ENCODE results near the gene DDX49. TPM values are rescaled to one million over a fixed set of nuclear protein-coding genes. Genes with fewer than 3 reads are reported as not detected.
"Not testable (repeated sequence)": the region's sequence is repeated elsewhere in the genome, so short reads cannot be mapped to it uniquely, and the experiment has no call there.

DDX49 gene
- polyA plus RNA-seq, 3 donors: 45.9 to 59.4 (median 55.4) TPM

DNA sequence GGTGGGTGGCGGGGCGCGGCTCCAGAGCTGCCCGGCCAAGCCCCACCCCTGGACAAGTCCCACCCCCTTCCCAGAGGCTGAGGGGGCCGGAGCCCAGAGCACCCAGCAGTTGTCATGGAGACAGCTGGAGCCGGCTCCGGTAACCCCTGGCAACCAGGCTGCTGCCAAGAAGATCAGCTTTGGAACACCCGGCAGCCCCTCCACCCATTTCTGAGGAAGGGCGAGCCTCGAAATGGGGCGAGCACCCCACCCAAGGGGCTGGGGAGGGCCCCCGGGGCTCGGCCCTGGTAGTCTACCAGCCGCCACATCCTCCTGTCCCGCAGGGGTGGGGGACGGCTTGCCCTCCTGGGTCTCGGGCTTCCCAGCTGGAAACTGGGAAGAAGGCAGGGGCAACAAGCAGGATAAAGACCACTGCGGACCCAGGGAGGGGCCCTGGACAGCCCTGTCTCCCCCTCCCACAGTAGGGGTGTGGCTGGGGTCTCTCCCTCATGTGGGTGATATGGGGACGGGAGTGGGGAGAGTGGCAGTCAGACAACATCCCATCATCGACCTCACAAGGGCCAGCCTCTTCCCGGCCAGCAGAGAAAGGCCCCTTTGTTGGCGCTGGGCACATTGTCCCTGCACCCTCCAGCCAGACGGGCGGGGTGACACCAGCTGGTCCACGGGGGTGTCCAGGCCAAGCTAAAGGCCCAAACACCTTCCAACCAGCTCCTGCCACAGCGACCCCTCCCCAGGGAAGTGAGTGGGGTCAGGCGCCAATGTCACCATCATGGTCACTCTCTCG is 25.1 kb upstream of the DDX49 start:
- WGBS, 3 donors: 5 to 12% (median 7%) methylated on average over 24 to 28 of the region's 28 CpGs
- no peak overlapping the region for H3K27ac ChIP-seq (ENCODE audit: low read depth, low read length)

DNA sequence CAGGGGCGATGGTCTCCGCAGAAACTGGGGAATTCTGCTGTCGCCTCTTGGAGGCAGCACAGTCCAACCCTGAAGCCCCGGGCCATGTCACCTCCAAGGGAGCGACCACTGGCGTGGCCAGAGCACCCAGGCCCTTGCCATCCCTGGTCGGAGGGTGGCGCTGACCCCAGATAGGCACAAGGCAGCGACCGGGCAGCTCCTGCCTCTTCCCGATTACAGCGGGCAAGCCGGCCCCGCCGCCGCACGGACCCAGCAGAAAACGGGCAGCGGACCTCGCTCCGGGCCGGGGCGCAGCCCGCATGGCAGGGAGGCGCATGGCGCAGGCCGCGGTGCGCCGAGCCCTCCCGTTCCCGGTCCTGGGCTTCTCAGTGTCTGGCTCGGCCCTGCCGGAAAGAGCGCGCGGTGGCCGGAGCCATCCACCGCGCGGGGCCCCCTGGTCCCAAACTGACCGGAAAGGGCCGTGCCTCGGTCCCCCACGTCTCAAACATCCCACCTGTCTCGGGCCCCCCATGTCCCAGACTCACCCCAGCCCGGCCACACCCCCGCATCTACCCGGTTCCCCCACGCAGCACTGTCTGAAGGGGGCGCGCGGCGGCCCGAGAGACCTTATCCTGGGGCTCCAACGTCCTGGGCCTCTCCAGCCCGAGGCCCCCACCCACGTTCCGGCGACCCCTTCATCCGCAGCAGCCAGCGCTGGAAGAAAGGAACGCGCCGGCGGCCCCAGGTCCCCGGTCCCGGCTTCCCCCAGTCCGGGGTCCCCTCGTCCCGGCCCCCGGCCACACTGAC is 24.3 kb upstream of the DDX49 start:
- WGBS, 3 donors: 1% methylated on average over 64 to 72 of the region's 72 CpGs

DNA sequence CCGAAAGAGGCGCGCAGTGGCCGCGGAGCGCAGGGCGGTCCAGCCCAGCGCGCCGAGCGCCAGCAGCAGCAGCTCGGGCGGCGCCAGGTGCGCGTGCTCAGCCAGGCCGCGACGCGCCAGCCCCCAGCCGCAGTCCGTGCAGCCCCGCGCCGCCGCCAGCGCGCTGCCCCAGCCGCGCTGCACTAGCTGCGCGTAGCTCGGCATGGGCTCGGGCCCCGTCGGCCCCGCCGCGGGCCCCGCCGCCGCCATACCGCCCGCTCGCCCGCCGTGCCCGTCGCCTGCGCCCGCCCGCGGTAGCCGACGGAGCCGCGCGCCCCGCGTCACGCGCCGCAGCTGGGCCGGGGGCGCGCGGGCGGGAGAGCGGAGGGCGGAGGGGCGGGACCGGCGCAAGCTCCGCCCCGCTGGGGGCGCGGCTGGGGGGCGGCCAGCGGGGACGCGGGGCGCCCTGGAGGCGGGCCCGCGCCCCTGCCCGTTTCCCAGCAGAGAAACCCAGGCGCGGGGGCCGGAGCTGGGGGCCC is 23.6 kb upstream of the DDX49 start, which contains the start of gene CERS1:
TSS of gene CERS1 (minus strand) at position 335 of the 518 bp plus-strand sequence. CDS start at position 249, 86 bp downstream.
- no peak within 1 kb of the TSS for H3K27ac ChIP-seq (ENCODE audit: low read depth, low read length)
- 1% methylated on average over 61 to 89 of the region's 89 CpGs; no CpG with 5 or more reads in 1 of the 3 donors for WGBS, 3 donors

More for the DNA sequence above, 24.3 kb upstream of the DDX49 start:
- no peak overlapping the region for H3K27ac ChIP-seq (ENCODE audit: low read depth, low read length)

DNA sequence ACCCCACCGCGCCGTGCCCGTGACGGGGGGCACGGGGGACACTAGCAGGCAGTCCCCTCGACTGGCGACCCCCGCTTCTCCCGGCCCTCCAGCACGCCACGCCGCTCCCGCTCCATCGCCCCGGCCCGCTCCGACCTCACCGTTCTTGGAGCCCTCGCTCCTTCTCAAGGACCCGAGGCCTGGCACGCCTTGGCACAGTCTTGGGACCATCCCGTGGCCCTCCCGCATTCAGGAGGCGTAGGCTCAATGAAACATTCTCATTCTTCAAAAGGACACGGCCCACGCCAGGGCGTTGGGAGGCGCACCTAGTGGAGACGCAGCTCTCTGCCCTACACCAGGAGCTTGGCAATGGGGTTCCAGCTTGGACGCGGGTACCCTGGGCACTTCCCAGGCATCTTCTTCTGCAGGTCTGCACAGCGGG is 23.1 kb upstream of the DDX49 start:
- 13 to 19% (median 14%) methylated on average over 25 to 32 of the region's 33 CpGs for WGBS, 3 donors

DNA sequence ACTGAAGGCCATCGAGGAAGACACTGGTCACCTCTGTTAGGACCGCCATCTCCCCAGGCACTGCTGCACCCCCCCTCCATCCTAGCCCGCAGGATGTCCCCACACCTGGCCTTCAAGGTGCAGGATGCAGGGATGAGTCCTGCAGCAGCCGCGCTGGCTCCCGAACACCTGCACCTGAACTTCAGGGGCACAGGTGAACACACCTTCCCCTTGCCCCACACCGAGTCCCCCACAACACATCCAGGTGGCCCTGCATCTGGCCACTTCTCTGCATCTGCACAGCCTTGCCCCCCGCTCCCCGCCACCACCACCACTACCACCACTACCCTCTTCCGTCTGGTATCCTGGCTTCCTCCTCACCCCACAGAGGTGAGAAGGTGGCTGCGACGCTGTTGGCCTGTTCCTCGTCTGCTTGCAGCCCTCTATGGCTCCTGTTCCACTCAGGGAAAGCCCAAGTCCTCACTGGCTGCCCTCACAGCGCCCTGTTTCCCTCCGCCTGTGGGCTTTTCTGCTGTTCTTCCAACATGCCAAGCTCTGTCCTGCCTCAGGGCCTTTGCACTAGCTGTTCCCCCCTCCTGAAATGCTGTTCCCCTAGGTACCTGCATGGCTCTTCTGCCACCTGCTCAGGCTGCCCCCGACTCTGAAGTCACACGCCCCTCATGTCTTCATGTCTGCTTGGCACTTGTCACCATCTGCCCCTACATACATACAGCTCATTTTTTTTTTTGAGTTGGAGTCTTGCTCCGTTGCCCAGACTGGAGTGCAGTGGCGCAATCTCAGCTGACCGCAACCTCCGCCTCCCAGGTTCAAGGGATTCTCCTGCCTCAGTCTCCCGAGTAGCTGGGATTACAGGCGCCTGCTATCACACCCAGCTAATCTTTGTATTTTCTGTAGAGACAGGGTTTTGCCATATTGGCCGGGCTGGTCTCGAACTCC is 22.2 kb upstream of the DDX49 start:
- H3K27ac ChIP-seq (ENCODE audit: low read depth, low read length): no peak overlapping the region
- WGBS, 3 donors: 87 to 93% (median 92%) methylated on average over 25 of the region's 25 CpGs

More for the DNA sequence above, 23.1 kb upstream of the DDX49 start:
- H3K27ac ChIP-seq (ENCODE audit: low read depth, low read length): no peak overlapping the region

DNA sequence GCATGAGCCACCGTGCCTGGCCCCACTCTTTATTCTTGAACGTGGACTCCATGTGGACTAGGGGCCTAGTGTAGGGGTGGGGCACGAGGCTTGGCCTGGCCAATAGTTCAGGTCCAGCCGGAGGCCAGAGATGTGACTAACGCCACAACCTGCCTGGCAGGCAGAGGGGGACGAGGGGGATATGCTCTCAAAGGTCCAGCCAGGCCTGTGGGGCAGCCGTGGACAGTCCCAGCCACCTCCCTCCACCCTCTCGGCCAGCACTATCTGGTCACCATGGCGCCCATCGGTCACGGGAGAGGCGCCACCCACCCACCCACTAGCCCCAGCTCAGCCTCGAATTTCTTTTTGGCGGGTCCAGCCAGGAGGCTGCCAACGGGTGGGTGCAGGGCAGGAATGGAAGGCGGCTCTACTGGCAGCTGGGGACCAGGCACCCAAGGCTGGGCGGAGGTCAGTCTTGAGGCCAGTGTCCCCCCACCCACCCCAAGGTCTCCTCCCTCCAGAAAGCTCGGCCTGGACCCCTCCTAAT is 21.4 kb upstream of the DDX49 start:
- no peak overlapping the region for H3K27ac ChIP-seq (ENCODE audit: low read depth, low read length)
- 57 to 67% (median 62%) methylated on average over 18 of the region's 18 CpGs for WGBS, 3 donors

DNA sequence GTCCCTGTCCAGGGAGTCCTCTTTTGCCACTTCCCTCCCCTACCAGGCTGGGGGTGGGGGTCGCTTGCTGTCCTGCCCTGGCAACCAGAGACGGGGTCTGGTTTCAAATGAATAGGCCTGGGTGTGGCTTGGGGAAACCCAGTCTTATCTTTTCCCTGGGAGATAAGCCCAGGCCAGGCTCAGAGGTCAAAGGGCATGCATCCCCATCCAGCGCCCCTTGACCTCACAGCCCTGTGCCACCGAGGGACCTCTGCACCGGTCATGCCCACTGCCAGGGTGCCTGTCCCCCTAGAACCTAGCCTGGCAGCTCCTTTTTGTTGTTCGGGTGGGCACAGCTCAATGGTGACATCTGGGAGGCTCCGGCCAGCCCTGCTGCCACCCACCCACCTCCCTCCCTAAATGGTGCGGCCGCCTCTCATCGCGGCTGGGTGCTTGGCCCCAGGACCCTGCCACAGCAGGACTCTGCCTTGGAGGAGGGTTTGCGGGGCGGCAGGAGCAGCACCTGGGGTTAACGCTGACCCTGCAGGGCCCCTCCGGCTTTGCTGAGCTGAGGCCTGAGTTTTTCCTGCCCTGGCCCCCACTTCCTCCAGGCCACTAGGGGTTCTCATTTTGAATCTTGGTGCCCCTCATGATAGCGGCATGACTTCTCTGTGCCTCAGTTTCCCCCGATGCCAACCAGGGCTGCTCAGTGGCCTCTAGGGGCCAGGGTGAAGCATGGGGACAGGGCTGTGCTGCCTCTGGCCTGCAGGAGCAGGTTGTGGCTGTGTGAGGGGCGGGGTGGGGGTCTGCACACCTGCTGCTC is 20.7 kb upstream of the DDX49 start:
- no peak overlapping the region for H3K27ac ChIP-seq (ENCODE audit: low read depth, low read length)
- WGBS, 3 donors: 71 to 79% (median 74%) methylated on average over 18 of the region's 18 CpGs

DNA sequence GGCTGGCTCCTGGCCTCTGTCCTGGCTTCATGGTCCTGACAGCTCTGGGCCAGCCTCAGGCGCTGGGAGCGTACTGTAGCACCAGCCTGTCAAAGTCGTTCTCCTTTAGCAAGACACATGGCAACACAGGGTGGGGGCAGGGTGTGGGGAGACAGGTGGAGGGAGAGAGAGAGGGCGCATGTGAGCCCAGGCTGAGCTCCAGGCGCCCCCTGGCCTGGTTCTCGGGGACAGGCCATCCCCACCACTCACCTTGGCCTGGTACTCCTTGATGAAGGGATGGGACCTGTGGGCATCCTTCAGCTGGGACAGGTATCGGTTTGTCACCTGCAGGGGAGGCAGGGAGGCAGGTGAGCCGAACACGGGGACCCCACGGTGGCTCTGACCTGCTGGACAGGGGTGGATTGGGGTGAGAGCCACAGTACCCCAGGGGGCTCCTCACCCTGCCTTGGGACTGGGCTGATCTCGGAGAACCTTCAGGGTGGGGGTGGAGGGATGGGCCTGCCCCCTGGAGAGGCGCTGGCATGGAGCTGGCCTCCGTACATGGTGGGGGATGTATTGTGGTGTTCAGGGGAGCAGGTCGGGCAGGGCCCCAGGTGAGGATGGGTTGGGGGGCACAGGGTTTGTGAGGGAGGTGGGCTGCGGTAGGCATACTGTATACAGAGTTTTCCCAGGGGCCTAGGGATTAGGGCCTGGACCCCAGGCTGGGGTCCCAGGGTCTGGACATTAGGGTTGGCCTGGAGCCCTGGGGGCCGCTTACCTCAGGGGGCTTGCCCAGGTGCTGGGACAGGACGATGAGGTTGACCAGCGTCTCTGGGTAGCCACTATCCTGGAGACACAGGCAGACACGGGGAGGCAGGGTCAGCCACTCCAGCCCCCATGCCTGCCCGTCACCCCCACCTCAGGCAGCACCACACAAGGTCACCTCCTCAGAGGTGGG is 19.6 kb upstream of the DDX49 start:
- WGBS, 3 donors: 85 to 92% (median 87%) methylated on average over 20 of the region's 20 CpGs
- no peak overlapping the region for H3K27ac ChIP-seq (ENCODE audit: low read depth, low read length)

DNA sequence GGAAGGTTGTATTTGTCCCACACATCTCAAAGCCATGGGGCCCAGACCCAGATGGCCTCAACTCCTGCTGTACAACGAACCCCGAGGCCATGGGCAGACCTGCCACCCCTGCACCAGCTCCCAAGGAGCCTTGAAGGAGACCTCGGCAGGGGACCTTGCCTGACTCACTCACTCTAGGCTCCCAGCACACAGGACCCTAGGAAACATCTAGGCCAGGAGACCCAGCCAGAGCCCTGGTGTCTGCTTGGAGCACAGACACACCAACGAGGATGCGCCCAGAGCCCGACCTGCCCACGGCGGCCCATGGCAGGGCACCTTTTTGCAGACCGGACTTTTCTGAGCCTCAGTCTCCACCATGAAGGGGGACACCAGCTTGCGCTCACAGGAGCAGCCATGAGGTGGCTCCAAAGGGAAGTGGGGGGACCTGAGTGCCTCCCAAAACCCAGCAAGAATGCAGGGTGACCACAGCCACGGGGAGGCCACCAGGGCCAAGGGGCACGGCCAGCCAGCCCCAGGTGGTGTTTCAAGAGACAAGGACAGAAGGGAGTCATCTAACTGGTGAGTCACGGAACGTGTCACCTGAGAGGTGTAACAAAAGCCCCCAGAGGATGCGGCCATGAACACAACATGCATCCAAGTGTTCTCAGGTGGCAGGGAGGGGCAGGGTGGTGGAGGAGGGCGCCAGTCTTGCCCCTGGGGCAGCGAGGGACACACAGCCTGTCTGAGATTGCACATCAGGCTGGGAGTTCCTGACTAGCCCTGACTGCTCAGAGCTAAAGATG is 18.6 kb upstream of the DDX49 start:
- no peak overlapping the region for H3K27ac ChIP-seq (ENCODE audit: low read depth, low read length)
- WGBS, 3 donors: 91 to 93% (median 92%) methylated on average over 17 of the region's 17 CpGs

DNA sequence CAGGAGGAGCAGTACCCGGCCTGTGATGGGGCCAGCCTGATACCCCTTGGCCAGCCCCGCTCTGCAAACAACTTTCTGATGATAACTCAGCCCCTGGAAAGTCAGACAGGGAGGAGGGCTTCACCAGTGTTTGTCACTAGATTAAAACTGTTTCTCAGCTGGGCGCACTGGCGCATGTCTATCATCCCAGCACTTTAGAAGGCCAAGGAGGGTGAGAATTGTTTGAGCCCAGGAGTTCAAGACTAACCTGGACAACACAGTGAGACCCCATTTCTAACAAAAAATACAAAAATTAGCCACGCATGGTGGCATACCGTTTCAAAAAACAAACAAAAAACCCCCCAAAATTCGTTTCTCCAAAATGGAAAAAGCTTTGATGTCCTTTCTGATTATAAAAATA is 18.0 kb upstream of the DDX49 start:
- H3K27ac ChIP-seq (ENCODE audit: low read depth, low read length): no peak overlapping the region
- 84 to 95% (median 87%) methylated on average over 7 of the region's 7 CpGs for WGBS, 3 donors

DNA sequence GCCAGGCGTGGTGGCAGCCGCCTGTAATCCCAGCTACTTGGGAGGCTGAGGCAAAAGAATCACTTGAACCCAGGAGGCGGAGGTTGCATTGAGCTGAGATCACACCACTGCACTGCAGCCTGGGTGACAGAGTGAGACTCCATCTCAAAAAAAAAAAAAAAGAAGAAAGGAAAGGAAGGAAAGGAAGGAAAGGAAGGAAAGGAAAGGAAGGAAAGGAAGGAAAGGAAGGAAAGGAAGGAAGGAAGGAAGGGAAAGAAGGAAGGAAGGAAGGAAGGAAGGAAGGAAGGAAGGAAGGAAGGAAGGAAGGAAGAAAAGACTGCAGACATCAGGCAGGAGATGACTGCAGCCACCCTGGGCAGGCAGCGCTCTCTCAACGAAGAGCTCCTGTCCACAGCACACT is 17.0 kb upstream of the DDX49 start:
- WGBS, 3 donors: 96 to 98% (median 96%) methylated on average over 5 of the region's 5 CpGs
- H3K27ac ChIP-seq (ENCODE audit: low read depth, low read length): not testable (repeated sequence)

DNA sequence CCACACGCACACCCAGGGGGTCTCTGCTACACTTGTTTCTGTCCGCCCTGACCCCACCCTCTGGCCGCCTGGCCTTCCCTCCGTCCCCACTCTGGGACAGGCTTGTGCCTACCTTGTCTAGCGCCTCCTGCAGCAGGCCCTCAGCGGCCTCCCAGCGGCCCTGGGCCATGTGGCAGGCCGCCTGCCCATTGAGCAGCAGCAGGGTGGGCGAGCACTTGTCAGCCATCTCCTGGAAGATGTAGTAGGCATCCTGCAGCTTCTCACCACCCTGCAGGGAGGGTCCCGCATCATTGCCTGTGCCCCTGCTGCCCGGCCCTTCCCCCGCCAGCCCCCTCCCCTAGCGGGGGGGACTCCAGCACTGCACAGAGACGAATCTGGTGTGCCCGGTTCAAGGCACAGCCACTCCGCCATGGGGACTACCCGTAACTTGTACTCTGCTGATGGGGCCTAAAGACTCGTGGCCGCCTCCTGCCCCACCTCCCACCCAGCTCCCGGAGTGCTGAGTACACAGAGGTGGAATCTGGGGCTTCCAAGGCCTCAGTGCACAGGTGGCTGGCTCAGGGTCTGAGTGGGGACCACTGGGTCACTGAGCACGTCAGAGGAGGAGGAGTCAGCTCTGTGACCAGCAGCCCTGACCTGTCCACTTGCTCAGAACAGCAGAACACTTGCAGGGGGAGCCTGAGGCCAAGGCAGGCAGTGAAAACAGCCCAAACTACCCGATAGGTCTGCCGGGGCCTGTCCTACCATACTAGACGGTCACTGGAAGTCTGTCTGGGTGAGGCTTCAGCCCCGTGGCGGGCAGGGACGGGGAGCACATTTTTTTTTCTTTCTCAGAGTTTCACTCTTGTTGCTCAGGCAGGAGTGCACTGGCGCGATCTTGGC is 16.1 kb upstream of the DDX49 start:
- no peak overlapping the region for H3K27ac ChIP-seq (ENCODE audit: low read depth, low read length)
- 89 to 92% (median 91%) methylated on average over 29 of the region's 29 CpGs for WGBS, 3 donors

DNA sequence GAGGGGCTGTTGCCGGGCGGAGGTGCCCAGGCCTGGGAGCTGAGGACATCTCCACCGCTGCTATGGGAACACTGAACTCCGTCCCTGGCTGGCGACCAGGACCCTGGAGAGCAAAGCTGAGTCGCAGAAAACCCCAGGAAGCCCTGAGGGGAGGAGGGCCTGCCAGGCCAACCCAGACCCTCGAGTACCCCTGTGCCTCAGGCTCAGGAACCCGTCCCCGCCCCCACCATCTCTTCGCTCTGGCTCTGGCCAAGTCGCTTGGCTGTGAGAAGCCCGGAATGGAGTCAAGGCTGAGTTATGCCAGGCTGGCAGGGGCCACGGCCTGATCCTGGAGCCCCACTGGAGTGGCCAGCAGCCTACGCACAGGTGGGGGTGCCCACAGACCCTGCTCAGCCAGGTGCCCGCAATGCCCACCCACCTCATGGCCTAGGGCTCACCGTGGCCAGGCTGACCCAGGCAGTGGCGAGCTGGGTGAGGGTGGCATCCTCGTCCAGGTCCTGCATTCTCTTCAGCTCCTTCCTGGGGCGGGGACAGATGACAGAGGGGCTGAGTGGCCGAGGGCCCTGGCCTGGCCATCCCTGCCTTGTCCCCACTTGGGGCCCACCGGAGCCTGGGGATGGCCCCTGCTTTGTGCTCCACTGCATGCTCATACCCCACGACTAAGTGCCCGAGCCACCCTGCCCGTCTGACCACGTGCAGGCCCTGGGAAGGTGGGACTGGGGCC is 15.0 kb upstream of the DDX49 start:
- 93 to 95% (median 94%) methylated on average over 25 of the region's 25 CpGs for WGBS, 3 donors

DNA sequence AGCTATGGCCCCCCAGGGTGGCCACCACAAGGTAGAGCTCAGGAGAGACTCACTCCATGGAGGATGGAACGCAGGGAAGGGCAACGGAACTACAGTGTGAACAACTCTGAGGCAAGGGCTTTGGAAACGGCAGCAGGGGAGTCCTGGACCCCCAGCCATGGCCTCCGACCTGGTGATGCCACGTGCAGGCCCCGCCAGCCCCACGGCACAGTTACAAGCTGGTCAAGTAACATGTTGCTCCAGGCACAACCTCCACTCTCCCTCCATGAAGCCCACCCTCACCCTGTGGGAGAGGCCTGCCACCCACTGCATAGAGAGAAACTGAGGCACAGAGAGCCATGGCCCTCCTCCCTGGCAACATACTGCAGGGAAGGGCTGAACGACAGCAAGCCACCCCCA is 14.5 kb upstream of the DDX49 start:
- 89 to 94% (median 93%) methylated on average over 8 of the region's 8 CpGs for WGBS, 3 donors
- H3K27ac ChIP-seq (ENCODE audit: low read depth, low read length): no peak overlapping the region

More for the DNA sequence above, 15.0 kb upstream of the DDX49 start:
- no peak overlapping the region for H3K27ac ChIP-seq (ENCODE audit: low read depth, low read length)

All from adipose tissue (tissue), 3 donors.